ENCODE results near the gene RCOR1. TPM values are rescaled to one million over a fixed set of nuclear protein-coding genes. Genes with fewer than 3 reads are reported as not detected.

RCOR1 gene
- total RNA-seq, 3 donors from 2014 or later (not counting 1 experiment from before 2014, with no cell fraction given), result 20.3 to 36.5 (median 21.8) TPM

DNA sequence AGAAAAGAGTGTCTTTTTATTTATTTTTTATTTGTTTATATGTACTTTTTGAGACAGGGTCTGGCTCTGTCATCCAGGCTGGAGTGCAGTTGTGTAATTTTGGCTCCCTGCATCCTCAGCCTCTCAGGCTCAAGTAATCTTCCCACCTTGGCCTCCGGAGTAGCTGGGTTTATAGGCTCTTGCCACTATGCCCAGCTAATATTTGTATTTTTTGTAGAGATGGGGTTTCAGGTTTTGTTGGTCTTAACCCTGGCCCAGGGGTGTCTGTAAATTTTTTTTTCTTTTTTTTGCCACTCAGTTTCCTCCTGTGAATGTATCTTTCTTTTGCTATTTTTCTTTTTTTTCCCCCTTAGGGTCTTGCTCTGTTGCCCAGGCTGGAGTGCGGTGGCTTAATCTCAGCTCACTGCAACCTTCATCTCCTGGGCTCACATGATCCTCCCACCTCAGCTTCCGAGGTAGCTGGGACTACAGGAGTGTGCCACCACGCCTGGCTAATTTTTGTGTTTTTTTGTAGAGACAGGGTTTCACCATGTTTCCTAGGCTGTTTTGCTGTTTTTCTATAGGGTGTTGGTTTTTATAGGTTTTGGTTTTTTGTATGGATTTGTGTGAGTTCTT is 11.0 kb downstream of the RCOR1 start:
- Mint-ChIP-seq H3K9me3 (no peaks in the 10 kb centered on the region), H3K27ac (no peak overlapping the region), H3K36me3 (no peaks in the 10 kb centered on the region), H3K27me3 (ENCODE audit: low read depth in 2 of 2) (no peaks in the 10 kb centered on the region), H3K4me1 (peaks cover 0 to 4% of the 10 kb centered on the region in 2 donors), H3K4me3 (no peak overlapping the region)
- no peak for ATAC-seq
- Histone ChIP-seq H3K27ac (ENCODE audit: low read length) (no peak overlapping the region), H3K4me3 (ENCODE audit: low read length) (no peak overlapping the region), H3K27me3 (ENCODE audit: control insufficient read depth, insufficient read depth, low read length) (no peaks in the 10 kb centered on the region), H3K36me3 (ENCODE audit: control insufficient read depth, insufficient read depth, low read length) (peaks cover 2% of the 10 kb centered on the region), H3K9me3 (ENCODE audit: control insufficient read depth, insufficient read depth, low read length) (no peaks in the 10 kb centered on the region), H3K4me1 (ENCODE audit: control insufficient read depth, insufficient read depth, low read length) (no peaks in the 10 kb centered on the region)
- 100% methylated on average over 2 of the region's 4 CpGs for WGBS (ENCODE audit: insufficient coverage)
- TF ChIP-seq, protein P1, sequence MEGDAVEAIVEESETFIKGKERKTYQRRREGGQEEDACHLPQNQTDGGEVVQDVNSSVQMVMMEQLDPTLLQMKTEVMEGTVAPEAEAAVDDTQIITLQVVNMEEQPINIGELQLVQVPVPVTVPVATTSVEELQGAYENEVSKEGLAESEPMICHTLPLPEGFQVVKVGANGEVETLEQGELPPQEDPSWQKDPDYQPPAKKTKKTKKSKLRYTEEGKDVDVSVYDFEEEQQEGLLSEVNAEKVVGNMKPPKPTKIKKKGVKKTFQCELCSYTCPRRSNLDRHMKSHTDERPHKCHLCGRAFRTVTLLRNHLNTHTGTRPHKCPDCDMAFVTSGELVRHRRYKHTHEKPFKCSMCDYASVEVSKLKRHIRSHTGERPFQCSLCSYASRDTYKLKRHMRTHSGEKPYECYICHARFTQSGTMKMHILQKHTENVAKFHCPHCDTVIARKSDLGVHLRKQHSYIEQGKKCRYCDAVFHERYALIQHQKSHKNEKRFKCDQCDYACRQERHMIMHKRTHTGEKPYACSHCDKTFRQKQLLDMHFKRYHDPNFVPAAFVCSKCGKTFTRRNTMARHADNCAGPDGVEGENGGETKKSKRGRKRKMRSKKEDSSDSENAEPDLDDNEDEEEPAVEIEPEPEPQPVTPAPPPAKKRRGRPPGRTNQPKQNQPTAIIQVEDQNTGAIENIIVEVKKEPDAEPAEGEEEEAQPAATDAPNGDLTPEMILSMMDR (IDR thresholded peaks at IDR 0.05), result no peak
- intact Hi-C loops (cut with micrococcal nuclease), result no loop called here
- DNase-seq, result no peak

DNA sequence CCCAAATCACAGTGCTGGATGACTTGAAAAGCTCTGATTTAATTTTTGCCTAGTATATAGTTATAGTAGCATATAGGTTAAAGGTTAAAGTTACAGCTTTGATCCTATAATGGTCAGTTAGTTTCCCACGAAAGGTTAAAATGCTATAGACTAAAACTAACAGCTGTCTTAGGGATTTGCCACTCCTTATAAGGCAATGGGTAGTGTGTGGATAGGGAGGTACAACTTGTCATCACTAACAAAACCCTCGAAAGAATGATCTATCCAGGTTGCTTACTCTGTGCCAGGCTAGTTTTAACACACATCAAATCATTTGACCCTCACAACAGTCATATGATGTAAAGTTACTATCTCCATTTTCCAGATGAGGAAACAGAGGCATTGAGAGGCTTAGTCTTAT is 11.7 kb downstream of the RCOR1 start:
- Mint-ChIP-seq H3K4me1 (peaks cover 0 to 4% of the 10 kb centered on the region in 2 donors), H3K27me3 (ENCODE audit: low read depth in 2 of 2) (no peaks in the 10 kb centered on the region), H3K27ac (no peak overlapping the region), H3K4me3 (no peak overlapping the region), H3K36me3 (no peaks in the 10 kb centered on the region), H3K9me3 (no peaks in the 10 kb centered on the region)
- H3K36me3 ChIP-seq (ENCODE audit: control insufficient read depth, insufficient read depth, low read length), result no peaks in the 10 kb centered on the region
- TF ChIP-seq, protein P1 (IDR thresholded peaks at IDR 0.05), result no peak
- no peak overlapping the region for H3K27ac ChIP-seq (ENCODE audit: low read length)
- H3K27me3 ChIP-seq (ENCODE audit: control insufficient read depth, insufficient read depth, low read length), result no peaks in the 10 kb centered on the region
- DNase-seq (no peak), ATAC-seq (no peak)
- no CpG with 5 or more reads among the region's 2 CpGs for WGBS (ENCODE audit: insufficient coverage)
- H3K9me3 ChIP-seq (ENCODE audit: control insufficient read depth, insufficient read depth, low read length), result no peaks in the 10 kb centered on the region
- intact Hi-C loops (cut with micrococcal nuclease), result no loop called here
- no peak overlapping the region for H3K4me3 ChIP-seq (ENCODE audit: low read length)
- no peaks in the 10 kb centered on the region for H3K4me1 ChIP-seq (ENCODE audit: control insufficient read depth, insufficient read depth, low read length)

DNA sequence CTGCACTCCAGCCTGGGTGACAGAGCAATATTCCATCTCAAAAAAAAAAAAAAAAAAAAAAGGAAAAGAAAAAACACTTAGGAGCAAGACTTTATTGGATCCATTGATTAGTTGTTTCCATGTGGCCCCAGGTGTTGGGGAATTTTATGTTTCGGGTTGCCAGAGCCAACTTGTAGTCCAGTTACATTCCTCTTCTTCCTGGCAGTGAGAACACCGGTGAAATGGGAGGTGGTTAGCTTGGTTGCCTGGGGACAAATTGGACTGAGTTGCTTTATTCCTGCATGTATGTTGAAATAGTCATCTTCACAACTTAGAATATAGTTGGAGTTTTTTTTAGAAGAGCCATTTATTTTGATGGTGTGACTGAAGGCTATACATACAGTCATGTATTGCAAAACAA is 12.6 kb downstream of the RCOR1 start:
- H3K36me3 Mint-ChIP-seq, result no peaks in the 10 kb centered on the region
- Histone ChIP-seq H3K27me3 (ENCODE audit: control insufficient read depth, insufficient read depth, low read length) (no peaks in the 10 kb centered on the region), H3K4me3 (ENCODE audit: low read length) (no peak overlapping the region), H3K9me3 (ENCODE audit: control insufficient read depth, insufficient read depth, low read length) (no peaks in the 10 kb centered on the region), H3K27ac (ENCODE audit: low read length) (no peak overlapping the region), H3K4me1 (ENCODE audit: control insufficient read depth, insufficient read depth, low read length) (no peaks in the 10 kb centered on the region), H3K36me3 (ENCODE audit: control insufficient read depth, insufficient read depth, low read length) (no peaks in the 10 kb centered on the region)
- WGBS (ENCODE audit: insufficient coverage), result 90% methylated on average over 2 of the region's 2 CpGs
- H3K4me1 Mint-ChIP-seq, result peaks cover 0 to 4% of the 10 kb centered on the region in 2 donors
- no peak overlapping the region for H3K4me3 Mint-ChIP-seq
- ATAC-seq (no peak), DNase-seq (no peak)
- TF ChIP-seq, protein P1 (IDR thresholded peaks at IDR 0.05), result no peak
- no peaks in the 10 kb centered on the region for H3K27me3 Mint-ChIP-seq (ENCODE audit: low read depth in 2 of 2)
- no peaks in the 10 kb centered on the region for H3K9me3 Mint-ChIP-seq
- intact Hi-C loops (cut with micrococcal nuclease), result no loop called here
- no peak overlapping the region for H3K27ac Mint-ChIP-seq

DNA sequence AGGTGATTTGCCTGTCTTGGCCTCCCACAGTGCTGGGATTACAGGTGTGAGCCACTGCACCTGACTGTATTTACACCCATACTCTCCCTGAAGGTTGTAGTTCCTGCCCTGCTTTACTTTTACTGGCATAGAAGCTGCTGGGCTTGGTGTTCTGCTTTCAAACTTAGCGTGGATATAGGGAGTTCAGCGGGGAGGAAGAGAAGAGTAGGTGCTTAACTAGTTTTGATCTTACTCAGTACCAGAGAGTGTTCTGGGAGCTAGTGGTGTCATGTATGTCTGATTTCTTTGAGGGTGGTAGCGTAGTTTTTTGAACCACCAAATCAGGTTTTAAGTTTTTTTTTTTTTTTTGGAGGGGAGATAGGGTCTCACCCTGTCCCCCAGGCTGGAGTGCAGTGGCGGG is 13.8 kb downstream of the RCOR1 start:
- WGBS (ENCODE audit: insufficient coverage), result 74% methylated on average over 4 of the region's 4 CpGs
- H3K9me3 Mint-ChIP-seq, result no peaks in the 10 kb centered on the region
- intact Hi-C loops (cut with micrococcal nuclease), result no loop called here
- Histone ChIP-seq H3K27ac (ENCODE audit: low read length) (no peak overlapping the region), H3K36me3 (ENCODE audit: control insufficient read depth, insufficient read depth, low read length) (no peaks in the 10 kb centered on the region), H3K27me3 (ENCODE audit: control insufficient read depth, insufficient read depth, low read length) (no peaks in the 10 kb centered on the region), H3K4me1 (ENCODE audit: control insufficient read depth, insufficient read depth, low read length) (no peaks in the 10 kb centered on the region), H3K9me3 (ENCODE audit: control insufficient read depth, insufficient read depth, low read length) (no peaks in the 10 kb centered on the region), H3K4me3 (ENCODE audit: low read length) (no peak overlapping the region)
- DNase-seq (no peak), ATAC-seq (no peak)
- no peaks in the 10 kb centered on the region for H3K27me3 Mint-ChIP-seq (ENCODE audit: low read depth in 2 of 2)
- H3K4me3 Mint-ChIP-seq, result no peak overlapping the region
- TF ChIP-seq, protein P1 (IDR thresholded peaks at IDR 0.05), result no peak
- no peak overlapping the region for H3K27ac Mint-ChIP-seq
- peaks cover 0 to 4% of the 10 kb centered on the region in 2 donors for H3K4me1 Mint-ChIP-seq
- no peaks in the 10 kb centered on the region for H3K36me3 Mint-ChIP-seq

Measured in natural killer cell (primary cell).